Liver (tissue), 3 donors: ENCODE measurements around the gene PCSK4.

Experiments used
- CTCF ChIP-seq: fragments of 150-350 bp; IDR thresholded peaks from 2 replicates; pipeline ENCODE4 v1.5.1; 2017; ENCODE audit warnings: improper control_type of control experiment, low read depth, low read length; ENCODE audit not compliant: missing input control
- EGR1 ChIP-seq, 2 donors: IDR thresholded peaks; 2 replicates each; pipeline ENCODE4 v1.6.1; 2016 to 2018; ENCODE audit warnings: antibody characterized with exemption in 2 of 2, low read depth in 2 of 2
- JUND ChIP-seq, 2 donors: IDR thresholded peaks; 2 replicates each; pipeline ENCODE4 v1.6.1; 2016; ENCODE audit warnings: antibody characterized with exemption in 2 of 2
- RAD21 ChIP-seq, 2 donors: IDR thresholded peaks; 2 replicates each; pipeline ENCODE4 v1.6.1; 2016; ENCODE audit warnings: antibody characterized with exemption in 2 of 2, mild to moderate bottlenecking in 2 of 2
- REST ChIP-seq: IDR thresholded peaks from 2 replicates; pipeline ENCODE4 v1.6.1; 2016; ENCODE audit warnings: antibody characterized with exemption, mild to moderate bottlenecking
- RXRA ChIP-seq, 2 donors: IDR thresholded peaks; 2 replicates each; pipeline ENCODE4 v1.6.1; 2017 to 2018; ENCODE audit warnings: antibody characterized with exemption in 2 of 2, mild to moderate bottlenecking in 1 of 2
- SP1 ChIP-seq: IDR thresholded peaks from 2 replicates; pipeline ENCODE4 v1.6.1; 2018; ENCODE audit warnings: antibody characterized with exemption, mild to moderate bottlenecking
- TAF1 ChIP-seq: conservative IDR thresholded peaks from 2 replicates; pipeline ENCODE4 v1.6.1; 2016; ENCODE audit warnings: antibody characterized with exemption, mild to moderate bottlenecking
- YY1 ChIP-seq: IDR thresholded peaks from 2 replicates; pipeline ENCODE4 v1.6.1; 2016; ENCODE audit warnings: antibody characterized with exemption, mild to moderate bottlenecking
- ZBTB33 ChIP-seq: IDR thresholded peaks from 2 replicates; pipeline ENCODE4 v1.6.1; 2016; ENCODE audit warnings: antibody characterized with exemption
- donor health status: healthy.
- donor health status: healthy.

GRCh38 chr19:1481893-1482360 is 8.2 kb downstream of the PCSK4 start:
- TF ChIP-seq REST = no peak
- no peak for TF ChIP-seq CTCF
- no peak for TF ChIP-seq TAF1
- TF ChIP-seq ZBTB33 = no peak
- no peak for TF ChIP-seq RAD21 (IDR thresholded peaks at IDR 0.05)
- TF ChIP-seq RXRA (IDR thresholded peaks at IDR 0.05) = no peak
- no peak for TF ChIP-seq SP1
- TF ChIP-seq JUND (IDR thresholded peaks at IDR 0.05) = no peak
- TF ChIP-seq YY1 = no peak
- no peak for TF ChIP-seq EGR1 (IDR thresholded peaks at IDR 0.05; ENCODE audit: low read depth in 2 of 2)
